PC-9 (cell line): Measurements from ENCODE around the gene CMIP. TPM values are rescaled to one million over a fixed set of nuclear protein-coding genes. Genes with fewer than 3 reads are reported as not detected.

Experiments
- BruUV-seq: library from RNA; stranded (reverse); fragments of 400-500 nt; replicated peaks from 2 replicates; lab custom pipeline; 2021; lab: Mats Ljungman, UMichigan
- CTCF ChIA-PET: fragments of 300-600 bp; sonication (Branson Sonifier 250); formaldehyde crosslinking; loops from one replicate; lab custom pipeline; 2022; ENCODE audit warnings: antibody characterized with exemption; lab: Charles Lee
- POLR2A ChIA-PET: fragments of 300-600 bp; sonication (Branson Sonifier 250); formaldehyde crosslinking; loops from one replicate; lab custom pipeline; 2022; ENCODE audit warnings: antibody characterized with exemption; ENCODE audit not compliant: unreplicated experiment; lab: Charles Lee
- DNase-seq, 2 experiments: peaks; one replicate each; pipeline versions ENCODE4 v3.0.0 to v3.0.0-alpha.2; 2015 to 2022; ENCODE audit warnings: mixed read lengths in 1 of 2
- H2AFZ ChIP-seq: fragments of 200-600 bp; sonication (generic); 2 replicates; pipeline ENCODE4 v1.8.1; 2017; ENCODE audit warnings: antibody characterized with exemption
- H3F3A ChIP-seq: fragments of 200-600 bp; sonication (generic); 2 replicates; pipeline ENCODE4 v1.8.1; 2017; ENCODE audit warnings: antibody characterized with exemption, mild to moderate bottlenecking, low read depth; ENCODE audit not compliant: insufficient read depth
- H3K27ac ChIP-seq: fragments of 200-600 bp; sonication (generic); 2 replicates; pipeline ENCODE4 v1.6.1; 2016; ENCODE audit warnings: mixed run types
- H3K27me3 ChIP-seq: fragments of 200-600 bp; sonication (generic); 2 replicates; pipeline ENCODE4 v1.6.1; 2016; ENCODE audit warnings: low read depth, mixed run types; ENCODE audit not compliant: insufficient read depth
- H3K36me3 ChIP-seq: fragments of 200-600 bp; sonication (generic); 2 replicates; pipeline ENCODE4 v1.6.1; 2016; ENCODE audit warnings: low read depth, mixed run types
- H3K4me1 ChIP-seq: fragments of 200-600 bp; sonication (generic); replicated peaks from 2 replicates; pipeline ENCODE4 v1.6.1; 2016; ENCODE audit warnings: mixed run types; ENCODE audit not compliant: insufficient read depth
- H3K4me2 ChIP-seq: fragments of 200-600 bp; sonication (generic); 2 replicates; pipeline ENCODE4 v1.6.1; 2017; ENCODE audit warnings: mixed run types
- H3K4me3 ChIP-seq: fragments of 200-600 bp; sonication (generic); 2 replicates; pipeline ENCODE4 v1.6.1; 2016; ENCODE audit warnings: mixed run types
- H3K79me2 ChIP-seq: fragments of 200-600 bp; sonication (generic); 2 replicates; pipeline ENCODE4 v1.6.1; 2017; ENCODE audit warnings: low read depth, mixed run types
- H3K9me2 ChIP-seq: fragments of 200-600 bp; sonication (generic); 2 replicates; pipeline ENCODE4 v1.8.1; 2017; ENCODE audit warnings: mild to moderate bottlenecking; ENCODE audit not compliant: insufficient read depth
- H3K9me3 ChIP-seq: fragments of 200-600 bp; sonication (generic); 2 replicates; pipeline ENCODE4 v1.8.1; 2016; ENCODE audit warnings: low read depth; ENCODE audit not compliant: insufficient read depth
- H4K20me1 ChIP-seq: fragments of 200-600 bp; sonication (generic); 2 replicates; pipeline ENCODE4 v1.8.1; 2017; ENCODE audit not compliant: insufficient read depth
- EZH2 ChIP-seq: fragments of 200-600 bp; sonication (generic); IDR thresholded peaks from 2 replicates; pipeline ENCODE4 v1.8.0; 2017; ENCODE audit warnings: antibody characterized with exemption, low read depth
- intact Hi-C: fragments of 100-400 bp; cut with micrococcal nuclease; formaldehyde crosslinking; loops from one replicate; pipeline ENCODE4 v1.10.0; 2022; ENCODE audit not compliant: unreplicated experiment
- total RNA-seq: library from RNA; stranded (reverse); gene quantifications from 2 replicates; pipeline ENCODE4 v1.2.3, GENCODE V29; 2021
- TF ChIP-seq, protein P1 (sequence below): fragments of 200-600 bp; sonication (generic); conservative IDR thresholded peaks from 2 replicates; pipeline ENCODE4 v1.6.1; 2017; ENCODE audit warnings: mixed run types, antibody characterized with exemption, mild to moderate bottlenecking, moderate library complexity

CMIP gene
- total RNA-seq, 1 experiment from 2014 or later = 96.6 TPM

DNA sequence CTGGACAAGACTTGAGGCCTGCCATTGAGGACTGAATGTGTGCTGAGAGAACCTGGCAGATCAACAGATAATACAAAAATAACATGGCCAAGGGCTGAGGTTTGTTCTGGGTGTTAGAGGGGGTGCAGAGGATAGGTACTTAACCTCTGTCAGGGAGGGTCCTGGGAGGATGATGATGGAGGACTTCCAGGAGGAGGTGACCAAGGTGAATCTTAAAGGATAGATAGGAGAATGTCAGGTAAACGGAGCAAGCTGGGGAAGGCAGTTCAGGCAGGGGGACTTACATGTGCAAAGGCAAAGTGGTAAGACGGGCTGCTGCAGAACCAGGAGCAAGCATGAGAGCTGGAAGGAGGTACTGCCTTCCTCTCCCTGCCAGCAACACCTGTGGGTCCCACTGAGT lies 214.6 kb downstream of the CMIP start:
- Histone ChIP-seq H3K4me3 (no peak overlapping the region), H3K27me3 (no peaks in the 10 kb centered on the region), H2AFZ (no peak overlapping the region), H3F3A (peaks cover 4% of the 10 kb centered on the region; the same call in 1 of the 2 replicates), H3K79me2 (no peaks in the 10 kb centered on the region), H3K27ac (no peak overlapping the region), H3K9me3 (no peaks in the 10 kb centered on the region), H3K36me3 (no peaks in the 10 kb centered on the region), H3K4me1 (no peaks in the 10 kb centered on the region), H4K20me1 (peaks cover 8% of the 10 kb centered on the region; the same call in 1 of the 2 replicates), H3K9me2 (no peaks in the 10 kb centered on the region), H3K4me2 (no peak overlapping the region)
- POLR2A ChIA-PET = no interaction called here
- BruUV-seq = no TSS peak
- CTCF ChIA-PET = no interaction called here
- TF ChIP-seq EZH2 = no peak
- TF ChIP-seq, protein P1, sequence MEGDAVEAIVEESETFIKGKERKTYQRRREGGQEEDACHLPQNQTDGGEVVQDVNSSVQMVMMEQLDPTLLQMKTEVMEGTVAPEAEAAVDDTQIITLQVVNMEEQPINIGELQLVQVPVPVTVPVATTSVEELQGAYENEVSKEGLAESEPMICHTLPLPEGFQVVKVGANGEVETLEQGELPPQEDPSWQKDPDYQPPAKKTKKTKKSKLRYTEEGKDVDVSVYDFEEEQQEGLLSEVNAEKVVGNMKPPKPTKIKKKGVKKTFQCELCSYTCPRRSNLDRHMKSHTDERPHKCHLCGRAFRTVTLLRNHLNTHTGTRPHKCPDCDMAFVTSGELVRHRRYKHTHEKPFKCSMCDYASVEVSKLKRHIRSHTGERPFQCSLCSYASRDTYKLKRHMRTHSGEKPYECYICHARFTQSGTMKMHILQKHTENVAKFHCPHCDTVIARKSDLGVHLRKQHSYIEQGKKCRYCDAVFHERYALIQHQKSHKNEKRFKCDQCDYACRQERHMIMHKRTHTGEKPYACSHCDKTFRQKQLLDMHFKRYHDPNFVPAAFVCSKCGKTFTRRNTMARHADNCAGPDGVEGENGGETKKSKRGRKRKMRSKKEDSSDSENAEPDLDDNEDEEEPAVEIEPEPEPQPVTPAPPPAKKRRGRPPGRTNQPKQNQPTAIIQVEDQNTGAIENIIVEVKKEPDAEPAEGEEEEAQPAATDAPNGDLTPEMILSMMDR = no peak
- intact Hi-C loops = no loop called here
- no peak for DNase-seq

DNA sequence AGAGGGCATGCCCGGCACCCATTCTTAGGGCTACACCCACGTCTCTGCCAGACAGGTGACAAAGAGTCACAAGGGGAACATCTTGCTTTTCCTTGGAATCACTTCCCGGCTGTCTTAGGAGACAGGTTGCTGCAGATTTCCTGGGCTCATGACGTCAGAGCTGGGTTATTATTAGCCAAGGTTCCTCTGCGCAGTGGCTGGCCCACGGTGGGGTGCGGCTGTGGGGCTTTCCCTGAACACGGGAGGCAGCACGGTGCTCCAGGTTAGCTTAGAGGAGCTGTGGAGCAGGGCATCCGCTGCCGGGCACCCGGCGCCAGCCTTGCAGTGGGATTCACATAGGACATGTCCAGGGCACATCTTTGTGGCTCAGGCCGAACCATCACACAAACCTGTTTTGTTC lies 216.5 kb downstream of the CMIP start:
- ChIA-PET POLR2A (no interaction called here), CTCF (no interaction called here)
- DNase-seq = no peak
- intact Hi-C loops = no loop called here
- Histone ChIP-seq H2AFZ (no peak overlapping the region), H3K9me3 (no peaks in the 10 kb centered on the region), H3K4me3 (no peak overlapping the region), H3K4me1 (no peaks in the 10 kb centered on the region), H3K27me3 (no peaks in the 10 kb centered on the region), H3K36me3 (no peaks in the 10 kb centered on the region), H3K27ac (no peak overlapping the region), H3K4me2 (no peak overlapping the region), H3K9me2 (no peaks in the 10 kb centered on the region), H3K79me2 (no peaks in the 10 kb centered on the region), H4K20me1 (peaks cover 4% of the 10 kb centered on the region; the same call in 1 of the 2 replicates), H3F3A (peaks cover 4% of the 10 kb centered on the region; the same call in 1 of the 2 replicates)
- TF ChIP-seq EZH2 = no peak
- TF ChIP-seq, protein P1 = no peak
- no TSS peak for BruUV-seq

DNA sequence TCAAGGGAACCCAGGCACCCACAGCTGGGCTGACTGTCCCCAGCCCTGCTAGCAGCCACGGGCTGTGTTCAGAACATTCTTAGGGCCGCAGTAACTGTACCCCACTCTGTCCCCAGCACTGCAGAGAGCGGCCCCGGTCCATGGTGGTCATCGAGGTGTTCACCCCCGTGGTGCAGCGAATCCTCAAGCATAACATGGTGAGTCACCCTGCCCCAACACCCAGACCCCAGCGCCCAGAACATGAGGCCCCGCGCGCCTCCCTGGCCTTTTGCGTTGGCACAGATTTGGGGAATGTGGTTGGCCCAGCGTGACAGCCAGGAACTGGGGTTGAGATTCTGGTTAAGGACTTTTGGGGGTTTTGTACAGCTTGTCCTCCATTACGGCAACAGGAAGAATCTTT lies 219.5 kb downstream of the CMIP start:
- H3K4me1 ChIP-seq = no peaks in the 10 kb centered on the region
- H3K4me2 ChIP-seq = no peak overlapping the region
- no peaks in the 10 kb centered on the region for H3K9me2 ChIP-seq
- H3K9me3 ChIP-seq = no peaks in the 10 kb centered on the region
- H3K79me2 ChIP-seq = no peaks in the 10 kb centered on the region
- DNase-seq = no peak
- no peak overlapping the region for H3K4me3 ChIP-seq
- ChIA-PET CTCF (no interaction called here), POLR2A (no interaction called here)
- TF ChIP-seq, protein P1 = no peak
- TF ChIP-seq EZH2 = no peak
- intact Hi-C loops = no loop called here
- peaks cover 4% of the 10 kb centered on the region; the same call in 1 of the 2 replicates for H4K20me1 ChIP-seq
- H3F3A ChIP-seq = no peaks in the 10 kb centered on the region
- no TSS peak for BruUV-seq
- H3K27ac ChIP-seq = no peak overlapping the region
- H3K36me3 ChIP-seq = no peaks in the 10 kb centered on the region
- H2AFZ ChIP-seq = no peak overlapping the region
- H3K27me3 ChIP-seq = no peaks in the 10 kb centered on the region
